BE2C (cell line): ENCODE results near the gene BCAP31.

Experiments
- DNase-seq: peaks from one replicate; pipeline ENCODE4 v3.0.0-alpha.2; 2020
- H3K27me3 ChIP-seq: fragments of 250-450 bp; sonication (Bioruptor Pico); 2 replicates; pipeline ENCODE4 v1.5.1; 2020; ENCODE audit warnings: mild to moderate bottlenecking
- H3K36me3 ChIP-seq: fragments of 250-450 bp; sonication (Bioruptor Pico); 2 replicates; pipeline ENCODE4 v1.5.1; 2020; ENCODE audit warnings: mild to moderate bottlenecking
- H3K4me1 ChIP-seq: fragments of 250-450 bp; sonication (Bioruptor Pico); 2 replicates; pipeline ENCODE4 v1.5.1; 2020
- H3K4me3 ChIP-seq: 2 replicates; pipeline ENCODE4 v1.5.1; 2011; ENCODE audit warnings: low read depth, low read length
- H3K9me3 ChIP-seq: fragments of 250-450 bp; sonication (Bioruptor Pico); 2 replicates; pipeline ENCODE4 v1.5.1; 2020
- CTCF ChIP-seq: IDR thresholded peaks from 2 replicates; pipeline ENCODE4 v1.5.1; 2012; ENCODE audit warnings: mild to moderate bottlenecking, low read depth, low read length

BCAP31 gene

GRCh38 chrX:153723351-153724251 lies 586 bp downstream of the BCAP31 start:
- Histone ChIP-seq H3K36me3 (peaks cover 19% of the 10 kb centered on the region), H3K4me1 (peaks cover 19% of the 10 kb centered on the region), H3K4me3 (peak overlapping the region; percentile 67), H3K27me3 (no peaks in the 10 kb centered on the region), H3K9me3 (no peaks in the 10 kb centered on the region; the same call in 1 of the 2 replicates)
- peak; percentile 63 for DNase-seq
- TF ChIP-seq CTCF, result peak; percentile 48

GRCh38 chrX:153722704-153723350 lies 1.4 kb downstream of the BCAP31 start:
- peaks cover 21% of the 10 kb centered on the region for H3K36me3 ChIP-seq
- peak overlapping the region; percentile 67 for H3K4me3 ChIP-seq
- H3K9me3 ChIP-seq, result no peaks in the 10 kb centered on the region; the same call in 1 of the 2 replicates
- no peak for TF ChIP-seq CTCF
- no peak for DNase-seq
- H3K4me1 ChIP-seq, result peaks cover 19% of the 10 kb centered on the region
- no peaks in the 10 kb centered on the region for H3K27me3 ChIP-seq

GRCh38 chrX:153719701-153720100 lies 4.5 kb downstream of the BCAP31 start:
- H3K4me3 ChIP-seq, result no peak overlapping the region
- TF ChIP-seq CTCF, result no peak
- no peaks in the 10 kb centered on the region for H3K27me3 ChIP-seq
- no peaks in the 10 kb centered on the region for H3K4me1 ChIP-seq
- no peak for DNase-seq
- H3K9me3 ChIP-seq, result no peaks in the 10 kb centered on the region; the same call in 1 of the 2 replicates
- peaks cover 28% of the 10 kb centered on the region for H3K36me3 ChIP-seq

- no peak for TF ChIP-seq CTCF
- H3K36me3 ChIP-seq, result peaks cover 33% of the 10 kb centered on the region
- no peak overlapping the region for H3K4me3 ChIP-seq
- DNase-seq, result no peak
- no peaks in the 10 kb centered on the region for H3K27me3 ChIP-seq
- no peaks in the 10 kb centered on the region for H3K4me1 ChIP-seq
- H3K9me3 ChIP-seq, result no peaks in the 10 kb centered on the region; the same call in 1 of the 2 replicates
These were observed 4.9 kb downstream of the BCAP31 start for GRCh38 chrX:153719238-153719637.

GRCh38 chrX:153717445-153717844 lies 6.7 kb downstream of the BCAP31 start:
- Histone ChIP-seq H3K4me1 (no peaks in the 10 kb centered on the region), H3K4me3 (no peak overlapping the region), H3K9me3 (no peaks in the 10 kb centered on the region), H3K27me3 (no peaks in the 10 kb centered on the region), H3K36me3 (peaks cover 33% of the 10 kb centered on the region)
- TF ChIP-seq CTCF, result no peak
- no peak for DNase-seq

DNA sequence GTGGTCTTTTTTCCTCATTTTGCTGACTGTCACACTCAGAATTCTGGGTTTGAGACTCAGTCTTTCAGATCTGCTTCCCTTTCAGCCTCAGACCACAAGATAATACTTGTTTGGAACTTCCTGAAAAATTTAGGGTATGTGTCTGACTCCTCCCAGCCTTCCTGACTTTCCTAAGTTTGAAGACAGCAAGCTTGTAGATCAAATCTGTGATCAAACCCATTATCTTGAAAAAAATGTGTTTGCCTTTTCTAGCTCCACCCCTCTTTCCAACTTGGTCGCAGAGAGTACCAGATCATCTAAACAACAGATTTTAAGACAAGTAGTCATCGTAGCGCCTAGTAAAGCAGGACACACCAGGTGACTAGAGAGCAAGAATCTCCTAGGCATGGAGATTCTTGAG lies 9.9 kb downstream of the BCAP31 start:
- DNase-seq, result no peak
- TF ChIP-seq CTCF, result no peak
- no peaks in the 10 kb centered on the region for H3K27me3 ChIP-seq
- no peaks in the 10 kb centered on the region for H3K4me1 ChIP-seq
- no peaks in the 10 kb centered on the region for H3K9me3 ChIP-seq
- no peak overlapping the region for H3K4me3 ChIP-seq
- H3K36me3 ChIP-seq, result peaks cover 16% of the 10 kb centered on the region
